ENCODE data around the gene GYG1. TPM values are rescaled to one million over a fixed set of nuclear protein-coding genes. Genes with fewer than 3 reads are reported as not detected.

GYG1 gene
- total and polyA plus RNA-seq, 2 donors (not counting 1 experiment from before 2014, with no cell fraction given), result 10.8 to 20.4 TPM

- POLR2A ChIA-PET, result no interaction called here
- Histone ChIP-seq H3K4me3 (ENCODE audit: control extremely low read depth in 1 of 5, extremely low read depth in 1 of 5, insufficient read depth in 1 of 5, low read depth in 2 of 5, low read length in 4 of 5) (no peak overlapping the region), H3K9me3 (ENCODE audit: control extremely low read depth in 1 of 3, control insufficient read depth in 2 of 3, insufficient read depth in 1 of 3, low read length in 2 of 3) (no peaks in the 10 kb centered on the region), H4K20me1 (ENCODE audit: control insufficient read depth, insufficient read depth, low read length, poor library complexity, severe bottlenecking) (no peaks in the 10 kb centered on the region), H3K79me2 (ENCODE audit: control insufficient read depth, insufficient read depth, low read length) (no peaks in the 10 kb centered on the region), H3K27ac (ENCODE audit: low read length in 2 of 2) (no peak overlapping the region), H3K9ac (ENCODE audit: low read length) (no peak overlapping the region), H3K4me2 (replicated peaks; ENCODE audit: low read depth, low read length, poor library complexity, severe bottlenecking) (no peak overlapping the region), H3K36me3 (replicated peaks in 1 of 2; ENCODE audit: control extremely low read depth in 1 of 2, control insufficient read depth in 1 of 2, extremely low read depth in 1 of 2, insufficient read depth in 2 of 2, low read length in 1 of 2) (peaks cover 0 to 30% of the 10 kb centered on the region in 2 experiments), H3K27me3 (replicated peaks in 1 of 4; ENCODE audit: control extremely low read depth in 1 of 4, control insufficient read depth in 3 of 4, insufficient read depth in 4 of 4, low read length in 3 of 4) (no peaks in the 10 kb centered on the region), H3K4me1 (ENCODE audit: control insufficient read depth in 2 of 2, insufficient read depth in 2 of 2, low read length in 2 of 2) (no peaks in the 10 kb centered on the region), H2AFZ (ENCODE audit: insufficient read depth, low read depth, low read length, poor library complexity, severe bottlenecking) (no peak overlapping the region)
- ATAC-seq (ENCODE audit: low read depth) (no peak), DNase-seq (no peak)
- CTCF ChIA-PET, result no interaction called here
- no peaks in the 10 kb centered on the region for H3K27me3 Mint-ChIP-seq
- intact Hi-C loops (cut with micrococcal nuclease), result no loop called here
- H3K27ac Mint-ChIP-seq, result no peak overlapping the region
- H3K9me3 Mint-ChIP-seq (ENCODE audit: insufficient read depth), result no peaks in the 10 kb centered on the region
- WGBS (ENCODE audit: insufficient coverage), result 100% methylated on average over 1 of the region's 2 CpGs
- H3K4me1 Mint-ChIP-seq, result peaks cover 3% of the 10 kb centered on the region
- TF ChIP-seq EZH2 (IDR thresholded peaks at IDR 0.05; ENCODE audit: borderline replicate concordance, insufficient read depth, low read depth, low read length, poor library complexity, severe bottlenecking), result no peak
- TF ChIP-seq, protein P1, sequence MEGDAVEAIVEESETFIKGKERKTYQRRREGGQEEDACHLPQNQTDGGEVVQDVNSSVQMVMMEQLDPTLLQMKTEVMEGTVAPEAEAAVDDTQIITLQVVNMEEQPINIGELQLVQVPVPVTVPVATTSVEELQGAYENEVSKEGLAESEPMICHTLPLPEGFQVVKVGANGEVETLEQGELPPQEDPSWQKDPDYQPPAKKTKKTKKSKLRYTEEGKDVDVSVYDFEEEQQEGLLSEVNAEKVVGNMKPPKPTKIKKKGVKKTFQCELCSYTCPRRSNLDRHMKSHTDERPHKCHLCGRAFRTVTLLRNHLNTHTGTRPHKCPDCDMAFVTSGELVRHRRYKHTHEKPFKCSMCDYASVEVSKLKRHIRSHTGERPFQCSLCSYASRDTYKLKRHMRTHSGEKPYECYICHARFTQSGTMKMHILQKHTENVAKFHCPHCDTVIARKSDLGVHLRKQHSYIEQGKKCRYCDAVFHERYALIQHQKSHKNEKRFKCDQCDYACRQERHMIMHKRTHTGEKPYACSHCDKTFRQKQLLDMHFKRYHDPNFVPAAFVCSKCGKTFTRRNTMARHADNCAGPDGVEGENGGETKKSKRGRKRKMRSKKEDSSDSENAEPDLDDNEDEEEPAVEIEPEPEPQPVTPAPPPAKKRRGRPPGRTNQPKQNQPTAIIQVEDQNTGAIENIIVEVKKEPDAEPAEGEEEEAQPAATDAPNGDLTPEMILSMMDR (IDR thresholded peaks at IDR 0.05), result no peak
- no peak overlapping the region for H3K4me3 Mint-ChIP-seq
These were observed 47.0 kb downstream of the GYG1 start for GRCh38 chr3:149038322-149038721.

- ATAC-seq (ENCODE audit: low read depth), result no peak
- TF ChIP-seq EZH2 (IDR thresholded peaks at IDR 0.05; ENCODE audit: borderline replicate concordance, insufficient read depth, low read depth, low read length, poor library complexity, severe bottlenecking), result no peak
- TF ChIP-seq, protein P1 (IDR thresholded peaks at IDR 0.05), result no peak
- no peaks in the 10 kb centered on the region for H4K20me1 ChIP-seq (ENCODE audit: control insufficient read depth, insufficient read depth, low read length, poor library complexity, severe bottlenecking)
- Mint-ChIP-seq H3K27ac (no peak overlapping the region), H3K4me3 (no peak overlapping the region), H3K4me1 (peaks cover 4% of the 10 kb centered on the region), H3K9me3 (ENCODE audit: insufficient read depth) (no peaks in the 10 kb centered on the region), H3K27me3 (no peaks in the 10 kb centered on the region)
- H3K9ac ChIP-seq (ENCODE audit: low read length), result no peak overlapping the region
- no peaks in the 10 kb centered on the region for H3K27me3 ChIP-seq (replicated peaks in 1 of 4; ENCODE audit: control extremely low read depth in 1 of 4, control insufficient read depth in 3 of 4, insufficient read depth in 4 of 4, low read length in 3 of 4)
- intact Hi-C loops (cut with micrococcal nuclease), result no loop called here
- CTCF ChIA-PET, result no interaction called here
- H3K27ac ChIP-seq (ENCODE audit: low read length in 2 of 2), result no peak overlapping the region
- H3K79me2 ChIP-seq (ENCODE audit: control insufficient read depth, insufficient read depth, low read length), result no peaks in the 10 kb centered on the region
- no peaks in the 10 kb centered on the region for H3K9me3 ChIP-seq (ENCODE audit: control extremely low read depth in 1 of 3, control insufficient read depth in 2 of 3, insufficient read depth in 1 of 3, low read length in 2 of 3)
- no CpG with 5 or more reads among the region's 1 CpG for WGBS (ENCODE audit: insufficient coverage)
- peaks cover 3 to 27% of the 10 kb centered on the region in 2 experiments for H3K36me3 ChIP-seq (replicated peaks in 1 of 2; ENCODE audit: control extremely low read depth in 1 of 2, control insufficient read depth in 1 of 2, extremely low read depth in 1 of 2, insufficient read depth in 2 of 2, low read length in 1 of 2)
- no peaks in the 10 kb centered on the region for H3K4me1 ChIP-seq (ENCODE audit: control insufficient read depth in 2 of 2, insufficient read depth in 2 of 2, low read length in 2 of 2)
- no peak for DNase-seq
- no peak overlapping the region for H3K4me3 ChIP-seq (ENCODE audit: control extremely low read depth in 1 of 5, extremely low read depth in 1 of 5, insufficient read depth in 1 of 5, low read depth in 2 of 5, low read length in 4 of 5)
- H3K4me2 ChIP-seq (replicated peaks; ENCODE audit: low read depth, low read length, poor library complexity, severe bottlenecking), result no peak overlapping the region
- no peak overlapping the region for H2AFZ ChIP-seq (ENCODE audit: insufficient read depth, low read depth, low read length, poor library complexity, severe bottlenecking)
- POLR2A ChIA-PET, result no interaction called here
These were observed 51.5 kb downstream of the GYG1 start for GRCh38 chr3:149042789-149043386.
